Measurements from ENCODE around the gene ADARB1. TPM values are rescaled to one million over a fixed set of nuclear protein-coding genes. Genes with fewer than 3 reads are reported as not detected.

Gene ADARB1
- total RNA-seq, 1 experiment from 2014 or later: 14.1 TPM

- CTCF ChIA-PET: interaction anchor here (0.5 kb wide), 1 partner anchor 119 kb away, joined by 3 read pairs; no protein-coding TSS in a partner anchor
- no peak overlapping the region for H3K4me3 ChIP-seq (ENCODE audit: low read length)
- DNase-seq (no peak), ATAC-seq (no peak)
- POLR2A ChIA-PET (ENCODE audit: unreplicated experiment): no interaction called here
- no peak overlapping the region for H3K27ac ChIP-seq (ENCODE audit: low read length)
- intact Hi-C loops (cut with micrococcal nuclease): no loop called here
- no peaks in the 10 kb centered on the region for H3K79me2 ChIP-seq (ENCODE audit: low read length)
- peaks cover 9% of the 10 kb centered on the region; the same call in 1 of the 2 replicates for H3K4me1 ChIP-seq (ENCODE audit: insufficient read depth, low read length)
- no TSS peak for BruUV-seq (replicated peaks)
- H3K36me3 ChIP-seq (ENCODE audit: low read depth, low read length): no peaks in the 10 kb centered on the region
- H3K9me3 ChIP-seq (ENCODE audit: low read length): no peaks in the 10 kb centered on the region
- no peaks in the 10 kb centered on the region for H3K9me2 ChIP-seq (replicated peaks; ENCODE audit: low read length)
- H3K27me3 ChIP-seq (ENCODE audit: low read length): no peaks in the 10 kb centered on the region
- TF ChIP-seq EZH2 (IDR thresholded peaks at IDR 0.05; ENCODE audit: low read length, unreplicated experiment): no peak
- TF ChIP-seq EZH2phosphoT487 (IDR thresholded peaks at IDR 0.05; ENCODE audit: borderline replicate concordance, low read length): no peak
- TF ChIP-seq CTCF (conservative IDR thresholded peaks at IDR 0.05; ENCODE audit: low read depth, low read length): no peak
- H2AFZ ChIP-seq (ENCODE audit: low read length): no peak overlapping the region
- no peak overlapping the region for H3K9ac ChIP-seq (ENCODE audit: low read length)
- H3F3A ChIP-seq (ENCODE audit: low read length, unreplicated experiment): no peaks in the 10 kb centered on the region
- H3K4me2 ChIP-seq (ENCODE audit: low read length): no peak overlapping the region
- no peaks in the 10 kb centered on the region for H4K20me1 ChIP-seq (ENCODE audit: low read length)
Measured at GRCh38 chr21:45069085-45069484, 5.3 kb upstream of the ADARB1 start.

DNA sequence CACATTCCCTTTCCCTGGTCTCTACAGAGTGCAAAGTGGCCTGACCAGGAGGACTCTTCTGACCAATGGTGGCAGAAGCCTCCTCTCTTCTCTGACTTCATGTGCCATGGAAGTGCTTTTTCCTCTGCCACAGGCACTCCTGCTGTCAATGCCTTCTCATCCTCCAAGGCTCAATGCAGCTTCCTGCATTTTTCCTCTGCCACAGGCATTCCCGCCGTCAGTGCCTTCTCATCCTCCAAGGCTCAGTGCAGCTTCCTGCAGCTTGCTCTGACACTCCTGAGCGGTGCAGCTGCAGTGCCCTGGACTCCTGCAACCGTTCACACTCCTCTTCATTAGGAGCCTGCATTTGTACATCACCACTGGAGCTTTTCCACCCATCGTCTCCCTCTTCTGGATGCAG, 4.7 kb upstream of the ADARB1 start:
- DNase-seq (no peak), ATAC-seq (no peak)
- no peak overlapping the region for H3K27ac ChIP-seq (ENCODE audit: low read length)
- no peak overlapping the region for H3K4me2 ChIP-seq (ENCODE audit: low read length)
- no peaks in the 10 kb centered on the region for H3K27me3 ChIP-seq (ENCODE audit: low read length)
- peaks cover 9% of the 10 kb centered on the region; the same call in 1 of the 2 replicates for H3K4me1 ChIP-seq (ENCODE audit: insufficient read depth, low read length)
- no peaks in the 10 kb centered on the region for H4K20me1 ChIP-seq (ENCODE audit: low read length)
- no peaks in the 10 kb centered on the region for H3K79me2 ChIP-seq (ENCODE audit: low read length)
- POLR2A ChIA-PET (ENCODE audit: unreplicated experiment): no interaction called here
- H3K36me3 ChIP-seq (ENCODE audit: low read depth, low read length): no peaks in the 10 kb centered on the region
- TF ChIP-seq EZH2 (IDR thresholded peaks at IDR 0.05; ENCODE audit: low read length, unreplicated experiment): no peak
- no peak for TF ChIP-seq CTCF (conservative IDR thresholded peaks at IDR 0.05; ENCODE audit: low read depth, low read length)
- no peak for TF ChIP-seq EZH2phosphoT487 (IDR thresholded peaks at IDR 0.05; ENCODE audit: borderline replicate concordance, low read length)
- CTCF ChIA-PET: no interaction called here
- no peaks in the 10 kb centered on the region for H3K9me2 ChIP-seq (replicated peaks; ENCODE audit: low read length)
- intact Hi-C loops (cut with micrococcal nuclease): loop anchor here (10.0 kb wide), 1 partner anchor 125 kb away; the partner anchor contains the start of gene SLX9
- H3K9me3 ChIP-seq (ENCODE audit: low read length): no peaks in the 10 kb centered on the region
- no TSS peak for BruUV-seq (replicated peaks)
- no peak overlapping the region for H2AFZ ChIP-seq (ENCODE audit: low read length)
- no peaks in the 10 kb centered on the region for H3F3A ChIP-seq (ENCODE audit: low read length, unreplicated experiment)
- no peak overlapping the region for H3K9ac ChIP-seq (ENCODE audit: low read length)
- no peak overlapping the region for H3K4me3 ChIP-seq (ENCODE audit: low read length)

GRCh38 chr21:45071078-45071873, 3.1 kb upstream of the ADARB1 start:
- Histone ChIP-seq H3K9me3 (ENCODE audit: low read length) (no peaks in the 10 kb centered on the region), H3K4me3 (ENCODE audit: low read length) (no peak overlapping the region), H3K9ac (ENCODE audit: low read length) (no peak overlapping the region), H3K27me3 (ENCODE audit: low read length) (no peaks in the 10 kb centered on the region), H4K20me1 (ENCODE audit: low read length) (no peaks in the 10 kb centered on the region), H3F3A (ENCODE audit: low read length, unreplicated experiment) (no peaks in the 10 kb centered on the region), H3K4me2 (ENCODE audit: low read length) (no peak overlapping the region), H3K9me2 (replicated peaks; ENCODE audit: low read length) (no peaks in the 10 kb centered on the region), H3K27ac (ENCODE audit: low read length) (no peak overlapping the region), H2AFZ (ENCODE audit: low read length) (no peak overlapping the region), H3K36me3 (ENCODE audit: low read depth, low read length) (no peaks in the 10 kb centered on the region), H3K79me2 (ENCODE audit: low read length) (peaks cover 14% of the 10 kb centered on the region), H3K4me1 (ENCODE audit: insufficient read depth, low read length) (peaks cover 15% of the 10 kb centered on the region; the same call in 1 of the 2 replicates)
- ChIA-PET CTCF (no interaction called here), POLR2A (ENCODE audit: unreplicated experiment) (interaction anchor here (0.5 kb wide), 1 partner anchor 61 kb away, joined by 5 read pairs; no protein-coding TSS in a partner anchor)
- DNase-seq (no peak), ATAC-seq (no peak)
- TF ChIP-seq EZH2 (IDR thresholded peaks at IDR 0.05; ENCODE audit: low read length, unreplicated experiment): no peak
- TF ChIP-seq EZH2phosphoT487 (IDR thresholded peaks at IDR 0.05; ENCODE audit: borderline replicate concordance, low read length): no peak
- TF ChIP-seq CTCF (conservative IDR thresholded peaks at IDR 0.05; ENCODE audit: low read depth, low read length): no peak
- no TSS peak for BruUV-seq (replicated peaks)
- intact Hi-C loops (cut with micrococcal nuclease): loop anchor here (10.0 kb wide), 1 partner anchor 126 kb away; the partner anchor contains the start of gene SLX9

Data from PC-3 (cell line).